ENCODE measurements around the gene PATJ.

- TF ChIP-seq, protein P1, sequence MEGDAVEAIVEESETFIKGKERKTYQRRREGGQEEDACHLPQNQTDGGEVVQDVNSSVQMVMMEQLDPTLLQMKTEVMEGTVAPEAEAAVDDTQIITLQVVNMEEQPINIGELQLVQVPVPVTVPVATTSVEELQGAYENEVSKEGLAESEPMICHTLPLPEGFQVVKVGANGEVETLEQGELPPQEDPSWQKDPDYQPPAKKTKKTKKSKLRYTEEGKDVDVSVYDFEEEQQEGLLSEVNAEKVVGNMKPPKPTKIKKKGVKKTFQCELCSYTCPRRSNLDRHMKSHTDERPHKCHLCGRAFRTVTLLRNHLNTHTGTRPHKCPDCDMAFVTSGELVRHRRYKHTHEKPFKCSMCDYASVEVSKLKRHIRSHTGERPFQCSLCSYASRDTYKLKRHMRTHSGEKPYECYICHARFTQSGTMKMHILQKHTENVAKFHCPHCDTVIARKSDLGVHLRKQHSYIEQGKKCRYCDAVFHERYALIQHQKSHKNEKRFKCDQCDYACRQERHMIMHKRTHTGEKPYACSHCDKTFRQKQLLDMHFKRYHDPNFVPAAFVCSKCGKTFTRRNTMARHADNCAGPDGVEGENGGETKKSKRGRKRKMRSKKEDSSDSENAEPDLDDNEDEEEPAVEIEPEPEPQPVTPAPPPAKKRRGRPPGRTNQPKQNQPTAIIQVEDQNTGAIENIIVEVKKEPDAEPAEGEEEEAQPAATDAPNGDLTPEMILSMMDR (IDR thresholded peaks at IDR 0.05): no peak
- TF ChIP-seq EP300 (IDR thresholded peaks at IDR 0.05; ENCODE audit: low read depth) (no peak), POLR2AphosphoS5 (IDR thresholded peaks at IDR 0.05) (no peak), POLR2A (IDR thresholded peaks at IDR 0.05) (no peak)
Observed at GRCh38 chr1:62034790-62035189, 292.5 kb downstream of the PATJ start.
